Glomerular visceral epithelial cell (primary cell): ENCODE results near the gene SLC25A21.
A peak's percentile ranks its signal among the peaks of the same experiment; 100 is the strongest.

ENCODE experiments used
- DNase-seq: peaks from one replicate; pipeline ENCODE4 v3.0.0-alpha.2; 2016; ENCODE audit errors: extremely low spot score

SLC25A21 gene

GRCh38 chr14:37045340-37046061 is 126.9 kb downstream of the SLC25A21 start:
- no peak for DNase-seq

GRCh38 chr14:37037636-37038387 is 134.6 kb downstream of the SLC25A21 start:
- DNase-seq, result no peak

GRCh38 chr14:37036669-37037341 is 135.6 kb downstream of the SLC25A21 start:
- no peak for DNase-seq

DNA sequence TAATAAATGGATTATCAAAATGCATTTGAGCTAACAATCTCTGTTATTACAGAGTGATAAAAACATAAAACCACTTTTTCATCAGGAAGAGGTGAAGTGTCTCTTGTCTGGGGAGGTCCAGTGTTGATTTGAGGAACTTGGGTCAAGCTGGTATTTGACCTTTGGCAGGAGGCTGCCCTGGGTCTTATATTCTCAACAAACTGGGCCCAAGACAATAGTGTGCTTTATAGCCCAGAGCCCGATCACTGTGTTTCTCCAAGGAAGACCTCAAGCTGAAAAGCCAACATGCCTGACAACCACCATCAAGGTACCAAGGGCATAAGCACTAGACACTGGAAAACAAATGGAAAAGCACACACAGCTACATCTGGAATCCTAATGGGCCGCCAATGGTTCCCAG is 137.0 kb downstream of the SLC25A21 start:
- no peak for DNase-seq

- DNase-seq, result no peak
These were observed 137.8 kb downstream of the SLC25A21 start for GRCh38 chr14:37034410-37035285.

- no peak for DNase-seq
These were observed 139.5 kb downstream of the SLC25A21 start for GRCh38 chr14:37032863-37033262.

DNA sequence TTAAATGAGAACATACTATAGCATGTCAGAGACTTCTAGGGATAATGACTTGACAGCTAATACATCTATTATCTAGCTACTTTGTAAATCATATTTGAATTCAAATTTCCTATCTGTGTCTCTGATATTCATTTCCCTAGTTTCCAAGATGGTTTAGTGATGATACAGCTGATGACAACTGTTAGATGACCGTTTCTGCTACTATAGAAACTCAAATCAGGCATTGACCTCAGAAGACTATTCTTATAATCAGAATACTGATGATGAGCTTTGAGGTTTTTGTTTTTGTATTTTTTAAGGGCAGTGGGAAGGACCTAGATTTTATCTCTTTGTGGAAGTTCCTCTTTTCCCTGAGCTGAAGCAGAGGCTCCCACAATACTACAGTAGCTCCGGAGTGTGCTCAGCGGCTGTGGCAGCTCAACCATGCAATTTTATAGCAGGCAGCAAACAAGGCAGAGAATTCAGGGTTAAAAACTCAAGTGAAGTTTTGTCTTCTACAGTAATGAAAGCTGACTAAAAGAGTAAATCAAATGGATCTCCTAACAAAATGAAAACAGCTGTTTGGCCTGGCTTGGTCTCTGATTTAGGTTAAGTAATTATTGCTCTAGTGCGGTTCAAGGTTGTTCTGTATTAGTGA is 145.1 kb downstream of the SLC25A21 start:
- no peak for DNase-seq

- DNase-seq, result no peak
These were observed 148.4 kb downstream of the SLC25A21 start for GRCh38 chr14:37023875-37024565.

- no peak for DNase-seq
These were observed 151.0 kb downstream of the SLC25A21 start for GRCh38 chr14:37021390-37021789.

- DNase-seq, result no peak
These were observed 152.9 kb downstream of the SLC25A21 start for GRCh38 chr14:37019488-37019887.

DNA sequence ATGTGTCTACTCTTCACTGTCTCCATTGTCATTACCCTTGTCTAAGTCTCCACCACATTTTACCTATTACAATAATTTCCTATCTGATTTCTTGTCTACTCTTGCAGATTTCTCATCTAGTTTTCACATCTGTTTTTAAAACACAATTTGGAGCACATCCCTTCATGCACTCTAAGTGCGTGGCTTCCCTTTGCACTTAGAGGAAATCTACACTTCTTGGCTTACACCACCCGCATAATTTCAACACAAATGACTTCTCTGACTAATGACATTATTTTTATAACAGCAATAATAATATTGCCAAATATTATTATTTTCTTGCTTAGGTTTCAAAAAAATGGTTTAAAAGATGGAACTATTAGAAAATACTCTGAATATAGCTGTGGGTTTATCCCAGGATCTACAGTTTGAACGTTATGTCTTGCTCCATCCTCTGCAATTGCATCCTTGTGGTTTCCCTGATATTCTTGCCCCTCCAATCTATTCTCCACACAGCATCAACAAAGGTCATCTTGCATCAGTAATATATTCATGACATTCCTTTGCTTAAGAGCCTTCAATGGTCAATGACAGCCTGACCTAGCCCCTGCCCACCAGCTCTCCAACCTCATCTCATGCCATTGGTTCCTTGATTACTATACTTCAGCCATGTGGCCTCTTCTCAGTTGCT is 153.7 kb downstream of the SLC25A21 start:
- DNase-seq, result no peak

DNA sequence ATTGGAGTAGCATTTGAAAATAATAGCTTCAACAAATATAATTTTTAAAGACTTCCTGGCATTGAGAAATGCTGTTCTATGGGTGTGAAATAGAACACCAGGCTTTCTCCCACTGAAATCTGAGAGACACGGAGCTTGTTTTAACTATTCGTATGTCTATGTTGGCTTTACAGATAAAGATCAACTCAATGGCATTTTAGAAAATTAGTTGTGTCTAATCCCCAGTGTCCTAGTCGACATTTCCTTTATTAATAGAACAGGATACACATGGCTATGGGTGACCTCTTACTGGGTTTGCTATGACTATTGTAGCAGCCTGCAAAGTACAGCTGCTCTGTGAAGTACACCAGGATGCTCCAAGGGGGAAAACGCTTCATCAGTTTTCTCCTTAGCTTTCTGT is 159.3 kb downstream of the SLC25A21 start:
- DNase-seq, result no peak

GRCh38 chr14:36998686-36999085 is 173.7 kb downstream of the SLC25A21 start:
- DNase-seq, result no peak

DNA sequence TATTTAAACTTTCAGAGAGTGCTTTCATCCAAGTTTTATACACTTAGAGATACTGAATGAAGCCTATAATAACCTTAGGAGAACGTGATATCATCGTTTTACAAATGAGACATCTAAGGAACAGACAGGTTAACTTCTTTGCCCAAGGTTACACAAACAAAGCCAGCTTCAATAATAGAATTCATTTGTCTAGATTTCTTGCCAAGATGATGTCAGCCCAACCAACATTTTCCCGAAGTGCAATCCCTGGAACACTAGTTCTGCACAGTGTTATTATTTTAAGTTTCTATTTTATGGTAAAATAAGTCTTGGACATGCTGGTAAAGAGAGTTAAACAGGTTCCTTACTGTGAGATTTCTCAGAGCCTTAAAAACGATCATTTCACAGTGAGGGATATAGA is 174.6 kb downstream of the SLC25A21 start:
- no peak for DNase-seq

DNA sequence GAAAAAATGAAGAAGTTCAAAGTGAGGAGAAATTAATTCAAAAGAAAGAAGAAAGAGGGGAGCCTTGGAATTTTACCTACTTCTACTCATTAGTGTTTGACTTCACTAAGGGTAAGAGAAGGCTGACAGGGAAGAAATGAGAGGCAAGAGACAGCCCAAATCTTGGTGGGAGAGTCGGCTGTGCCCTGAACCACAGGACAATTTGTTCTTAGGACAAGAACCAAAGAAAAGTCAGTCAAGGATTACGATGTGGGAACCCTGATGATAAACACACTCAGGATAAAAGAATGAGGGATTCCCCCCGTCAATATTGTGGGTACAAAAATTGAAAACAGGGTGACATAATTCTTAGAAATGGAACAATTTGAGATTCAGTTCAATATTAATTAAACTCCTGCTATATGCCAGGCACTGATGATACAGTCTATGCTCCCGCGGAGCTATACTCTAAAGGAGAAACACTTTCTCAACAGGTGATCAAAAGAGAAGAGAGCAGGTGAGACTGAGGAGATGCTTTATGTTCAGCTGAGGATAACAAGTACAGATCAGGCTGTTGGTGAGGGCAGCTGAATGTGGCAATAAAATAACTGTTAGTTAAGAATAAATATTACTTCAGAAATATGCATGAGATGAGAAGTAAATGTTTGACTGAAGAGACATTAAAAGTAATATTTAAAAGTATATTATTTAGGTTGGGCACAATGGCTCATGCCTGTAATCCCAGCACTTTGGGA is 175.4 kb downstream of the SLC25A21 start:
- DNase-seq, result no peak

- DNase-seq, result peak; percentile 45
These were observed 176.1 kb downstream of the SLC25A21 start for GRCh38 chr14:36996133-36996856.

DNA sequence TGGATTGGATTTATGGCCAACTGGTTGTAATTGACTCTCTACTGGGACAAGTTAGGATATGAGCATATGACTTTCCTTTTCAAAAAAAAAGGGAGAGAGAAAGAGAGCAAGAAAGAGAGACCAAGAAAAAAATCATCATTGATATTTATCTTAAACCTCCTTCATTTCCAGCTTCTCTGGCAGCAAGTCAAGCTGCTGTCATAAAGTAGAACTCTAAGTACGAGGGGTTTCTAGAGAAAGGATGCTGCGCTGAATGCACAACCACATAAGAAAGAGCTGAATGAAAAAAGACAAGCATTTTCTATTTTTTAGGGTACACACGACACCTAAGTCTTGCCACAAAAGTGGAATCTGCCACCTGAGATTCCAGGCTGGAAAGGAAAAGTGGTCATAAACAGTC is 182.6 kb downstream of the SLC25A21 start:
- no peak for DNase-seq

DNA sequence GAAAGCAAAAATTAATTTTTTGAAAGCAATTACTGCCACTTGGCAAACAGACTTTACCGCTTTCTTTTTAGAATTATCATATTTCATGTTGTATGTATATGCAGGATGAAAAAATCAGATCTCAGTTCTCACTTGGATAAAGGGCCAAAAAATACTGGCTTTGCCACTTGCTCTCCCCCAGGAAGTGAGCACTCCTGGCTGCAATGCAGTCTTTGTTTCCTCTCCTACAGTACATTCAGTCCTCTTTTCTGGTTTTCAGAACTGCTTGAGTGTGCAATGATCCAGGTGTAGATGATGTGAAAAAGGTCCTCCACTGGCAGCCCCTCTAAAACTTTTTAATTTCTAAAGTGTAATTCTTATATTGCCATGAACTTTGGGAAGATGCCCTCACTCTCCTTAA is 183.4 kb downstream of the SLC25A21 start:
- DNase-seq, result no peak

DNA sequence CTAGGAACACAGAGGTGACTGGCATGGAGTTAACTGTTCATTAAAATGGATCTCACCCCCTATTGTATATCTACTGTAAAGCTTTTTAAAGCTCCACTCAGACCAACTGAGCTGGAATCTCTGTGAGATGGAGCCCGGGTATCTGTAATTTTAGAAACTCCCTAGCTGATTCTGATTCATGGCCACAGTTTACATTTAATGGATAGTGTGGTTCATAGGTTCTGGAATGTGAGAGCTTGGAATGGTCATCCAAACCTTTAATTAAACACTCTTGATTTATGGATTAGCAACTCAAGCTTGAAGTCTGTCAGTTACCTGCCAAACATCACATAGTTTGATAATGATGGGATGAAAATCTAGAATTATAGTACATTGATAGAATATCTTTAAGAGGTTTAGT is 183.8 kb downstream of the SLC25A21 start:
- no peak for DNase-seq
